ENCODE measurements around the gene DCXR. TPM values are rescaled to one million over a fixed set of nuclear protein-coding genes. Genes with fewer than 3 reads are reported as not detected.

Gene DCXR
- polyA plus RNA-seq, 3 donors: 88.8 to 93.1 (median 90.3) TPM

GRCh38 chr17:82023447-82024241 is 13.9 kb downstream of the DCXR start:
- H3K27ac ChIP-seq (ENCODE audit: low read depth in 1 of 2, low read length in 2 of 2): no peak overlapping the region
- H3K79me2 ChIP-seq (ENCODE audit: insufficient read depth, low read length): peaks cover 34% of the 10 kb centered on the region
- TF ChIP-seq CTCF (IDR thresholded peaks at IDR 0.05): no peak
- peak overlapping the region; percentile 65 for H3K9ac ChIP-seq (ENCODE audit: insufficient read depth, low read length, poor library complexity, severe bottlenecking)
- H2AFZ ChIP-seq (ENCODE audit: insufficient read depth, low read depth, low read length, poor library complexity, severe bottlenecking): peak overlapping the region; percentile 96
- H3K4me1 ChIP-seq (ENCODE audit: control insufficient read depth in 1 of 2, insufficient read depth in 2 of 2, low read length in 2 of 2): peaks cover 26 to 37% of the 10 kb centered on the region in 2 donors
- Mint-ChIP-seq H3K27ac (no peak overlapping the region), H3K4me1 (peaks cover 31% of the 10 kb centered on the region), H3K27me3 (ENCODE audit: low read depth in 3 of 3) (peaks cover 0 to 1% (median 1%) of the 10 kb centered on the region in 3 donors), H3K36me3 (peaks cover 13 to 31% of the 10 kb centered on the region in 2 donors), H3K4me3 (peak overlapping the region; percentile 80 to 88), H3K9me3 (no peaks in the 10 kb centered on the region)
- no peak for DNase-seq
- H3K9me3 ChIP-seq (replicated peaks in 1 of 2; ENCODE audit: control insufficient read depth in 1 of 2, insufficient read depth in 1 of 2, low read length in 2 of 2): no peaks in the 10 kb centered on the region
- H3K27me3 ChIP-seq (ENCODE audit: control insufficient read depth in 2 of 2, insufficient read depth in 2 of 2, low read length in 2 of 2): no peaks in the 10 kb centered on the region
- peak overlapping the region; percentile 62 to 96 (median 76) for H3K4me3 ChIP-seq (replicated peaks in 1 of 3; ENCODE audit: low read depth in 2 of 3, low read length in 3 of 3)
- 4% methylated on average over 55 of the region's 55 CpGs for WGBS (ENCODE audit: insufficient coverage)
- peaks cover 0 to 10% of the 10 kb centered on the region in 2 donors for H3K36me3 ChIP-seq (replicated peaks in 1 of 2; ENCODE audit: control insufficient read depth in 1 of 2, insufficient read depth in 2 of 2, low read length in 2 of 2)
- H4K20me1 ChIP-seq (ENCODE audit: insufficient read depth, low read length): peaks cover 32% of the 10 kb centered on the region
- intact Hi-C loops (cut with micrococcal nuclease): loop anchor here (1.0 to 10.0 kb wide), 4 partner anchors 46 to 301 kb away; partner anchors contain the start of gene ASPSCR1 (in 2 of the 2)
- H3K4me2 ChIP-seq (replicated peaks; ENCODE audit: extremely low read depth, low read length, poor library complexity, severe bottlenecking): peak overlapping the region; percentile 99

GRCh38 chr17:82022981-82023446 is 14.5 kb downstream of the DCXR start, which contains the start of gene LRRC45:
Gene LRRC45, plus strand, starts transcription at chr17:82023305. Its CDS starts 339 bp downstream, at chr17:82023644.
- intact Hi-C loops (cut with micrococcal nuclease): loop anchor here (1.0 to 10.0 kb wide), 4 partner anchors 46 to 302 kb away; partner anchors contain the start of gene ASPSCR1 (in 2 of the 2)
- H3K27ac Mint-ChIP-seq: peak within 1 kb of the TSS in 4 of 7 donors; percentile 22 to 75 (median 68)
- H3K36me3 ChIP-seq (replicated peaks in 1 of 2; ENCODE audit: control insufficient read depth in 1 of 2, insufficient read depth in 2 of 2, low read length in 2 of 2): peaks cover 0 to 16% of the 10 kb centered on the region in 2 donors
- H3K36me3 Mint-ChIP-seq: peaks cover 16 to 33% of the 10 kb centered on the region in 2 donors
- H3K9ac ChIP-seq (ENCODE audit: insufficient read depth, low read length, poor library complexity, severe bottlenecking): peak within 1 kb of the TSS; percentile 76
- H3K9me3 Mint-ChIP-seq: no peaks in the 10 kb centered on the region
- peak; percentile 99 for DNase-seq
- no peak for TF ChIP-seq CTCF (IDR thresholded peaks at IDR 0.05)
- H3K4me1 ChIP-seq (ENCODE audit: control insufficient read depth in 1 of 2, insufficient read depth in 2 of 2, low read length in 2 of 2): peaks cover 26 to 37% of the 10 kb centered on the region in 2 donors
- peak within 1 kb of the TSS; percentile 99 for H3K4me2 ChIP-seq (replicated peaks; ENCODE audit: extremely low read depth, low read length, poor library complexity, severe bottlenecking)
- H3K4me1 Mint-ChIP-seq: peaks cover 31% of the 10 kb centered on the region
- H3K4me3 Mint-ChIP-seq: peak within 1 kb of the TSS; percentile 80 to 88
- H3K27me3 ChIP-seq (ENCODE audit: control insufficient read depth in 2 of 2, insufficient read depth in 2 of 2, low read length in 2 of 2): no peaks in the 10 kb centered on the region
- peaks cover 0 to 1% (median 1%) of the 10 kb centered on the region in 3 donors for H3K27me3 Mint-ChIP-seq (ENCODE audit: low read depth in 3 of 3)
- H3K9me3 ChIP-seq (replicated peaks in 1 of 2; ENCODE audit: control insufficient read depth in 1 of 2, insufficient read depth in 1 of 2, low read length in 2 of 2): no peaks in the 10 kb centered on the region
- H4K20me1 ChIP-seq (ENCODE audit: insufficient read depth, low read length): peaks cover 32% of the 10 kb centered on the region
- peak within 1 kb of the TSS; percentile 62 to 96 (median 82) for H3K4me3 ChIP-seq (replicated peaks in 1 of 3; ENCODE audit: low read depth in 2 of 3, low read length in 3 of 3)
- H2AFZ ChIP-seq (ENCODE audit: insufficient read depth, low read depth, low read length, poor library complexity, severe bottlenecking): peak within 1 kb of the TSS; percentile 96
- H3K79me2 ChIP-seq (ENCODE audit: insufficient read depth, low read length): peaks cover 34% of the 10 kb centered on the region
- H3K27ac ChIP-seq (ENCODE audit: low read depth in 1 of 2, low read length in 2 of 2): peak within 1 kb of the TSS in 1 of 2 donors; percentile 70
- WGBS (ENCODE audit: insufficient coverage): 0% methylated on average over 42 of the region's 42 CpGs
